Activated gamma-delta T cell treated with anti-CD3 and anti-CD28 coated beads, Interleukin-2, amount 50 U/mL, for 16 hours (primary cell): ENCODE data around the gene TNFSF13.

Experiments used
- DNase-seq: peaks from one replicate; pipeline ENCODE4 v3.0.0-alpha.2; 2020; ENCODE audit warnings: low read depth

Gene TNFSF13

GRCh38 chr17:7552621-7553051, 5.9 kb upstream of the TNFSF13 start:
- no peak for DNase-seq

GRCh38 chr17:7553356-7553755, 5.2 kb upstream of the TNFSF13 start:
- no peak for DNase-seq

- DNase-seq: no peak
These were observed 3.1 kb upstream of the TNFSF13 start for GRCh38 chr17:7555320-7555948.

GRCh38 chr17:7556627-7557026, 1.9 kb upstream of the TNFSF13 start:
- DNase-seq: no peak

GRCh38 chr17:7557147-7557764, 1.3 kb upstream of the TNFSF13 start:
- no peak for DNase-seq

GRCh38 chr17:7557775-7558543, 591 bp upstream of the TNFSF13 start:
- no peak for DNase-seq

GRCh38 chr17:7559320-7560171, 996 bp downstream of the TNFSF13 start:
- no peak for DNase-seq

GRCh38 chr17:7560172-7561027, 1.9 kb downstream of the TNFSF13 start:
- DNase-seq: peak; percentile 42

GRCh38 chr17:7561028-7561575, 2.6 kb downstream of the TNFSF13 start:
- peak; percentile 75 for DNase-seq

GRCh38 chr17:7561589-7562207, 3.1 kb downstream of the TNFSF13 start, which contains the start of gene SENP3:
Gene SENP3 (plus strand): TSS chr17:7561919. CDS start chr17:7563077, 1,158 bp downstream.
- peak; percentile 80 for DNase-seq

GRCh38 chr17:7562208-7562605, 3.7 kb downstream of the TNFSF13 start:
- no peak for DNase-seq

- no peak for DNase-seq
These were observed 4.7 kb downstream of the TNFSF13 start for GRCh38 chr17:7563115-7563869.

GRCh38 chr17:7569571-7569970, 11.0 kb downstream of the TNFSF13 start:
- no peak for DNase-seq

GRCh38 chr17:7570351-7570750, 11.8 kb downstream of the TNFSF13 start:
- DNase-seq: no peak

GRCh38 chr17:7572338-7572587, 13.7 kb downstream of the TNFSF13 start:
- DNase-seq: no peak

- peak; percentile 98 for DNase-seq
These were observed 14.2 kb downstream of the TNFSF13 start for GRCh38 chr17:7572588-7573323.

- peak; percentile 88 for DNase-seq
These were observed 15.0 kb downstream of the TNFSF13 start for GRCh38 chr17:7573324-7574080.

GRCh38 chr17:7574176-7574953, 15.8 kb downstream of the TNFSF13 start:
- no peak for DNase-seq
